Loucy (cell line): ENCODE results near the gene ZFP1.
"Not testable (repeated sequence)": the region's sequence is repeated elsewhere in the genome, so short reads cannot be mapped to it uniquely, and the experiment has no call there.

Experiments
- H2AFZ ChIP-seq: fragments of 200-600 bp; sonication (generic); 2 replicates; pipeline ENCODE4 v1.6.0; 2016; ENCODE audit warnings: antibody characterized with exemption, mild to moderate bottlenecking, low read length, moderate library complexity
- H3F3A ChIP-seq: fragments of 200-600 bp; 2 replicates; pipeline ENCODE4 v1.6.0; 2016; ENCODE audit warnings: antibody characterized with exemption, low read depth, mild to moderate bottlenecking
- H3K27me3 ChIP-seq: fragments of 200-600 bp; sonication (generic); 2 replicates; pipeline ENCODE4 v1.6.1; 2014; ENCODE audit warnings: low read length, mild to moderate bottlenecking; ENCODE audit not compliant: insufficient read depth, poor library complexity, severe bottlenecking
- H3K36me3 ChIP-seq: fragments of 200-600 bp; sonication (generic); 2 replicates; pipeline ENCODE4 v1.6.1; 2016; ENCODE audit warnings: low read length; ENCODE audit not compliant: insufficient read depth
- H3K4me1 ChIP-seq: fragments of 200-600 bp; sonication (generic); 2 replicates; pipeline ENCODE4 v1.5.1; 2014; ENCODE audit warnings: low read length, mild to moderate bottlenecking; ENCODE audit not compliant: insufficient read depth, poor library complexity, severe bottlenecking
- H3K4me2 ChIP-seq: fragments of 200-600 bp; sonication (generic); 2 replicates; pipeline ENCODE4 v1.6.0; 2014; ENCODE audit warnings: antibody characterized with exemption, low read length, low read depth, mild to moderate bottlenecking; ENCODE audit not compliant: poor library complexity, severe bottlenecking
- H3K4me3 ChIP-seq: fragments of 200-600 bp; sonication (generic); 2 replicates; pipeline ENCODE4 v1.5.1; 2014; ENCODE audit warnings: low read length, mild to moderate bottlenecking, mixed read lengths; ENCODE audit not compliant: poor library complexity, severe bottlenecking
- H3K79me2 ChIP-seq: fragments of 200-600 bp; sonication (generic); 2 replicates; pipeline ENCODE4 v1.6.1; 2014; ENCODE audit warnings: low read length; ENCODE audit not compliant: insufficient read depth
- H3K9ac ChIP-seq: fragments of 200-600 bp; sonication (generic); 2 replicates; pipeline ENCODE4 v1.6.0; 2014; ENCODE audit warnings: mild to moderate bottlenecking, low read depth, low read length, moderate library complexity; ENCODE audit not compliant: poor library complexity, severe bottlenecking
- H3K9me2 ChIP-seq: fragments of 200-600 bp; sonication (generic); replicated peaks from 2 replicates; pipeline ENCODE4 v1.6.1; 2016; ENCODE audit warnings: low read depth, low read length, mixed read lengths
- H3K9me3 ChIP-seq: fragments of 200-600 bp; sonication (generic); 2 replicates; pipeline ENCODE4 v1.6.1; 2014; ENCODE audit warnings: mild to moderate bottlenecking, antibody characterized with exemption, low read length, low read depth; ENCODE audit not compliant: insufficient read depth
- H4K20me1 ChIP-seq: fragments of 200-600 bp; sonication (generic); 2 replicates; pipeline ENCODE4 v1.6.0; 2014; ENCODE audit warnings: antibody characterized with exemption, low read length, mild to moderate bottlenecking; ENCODE audit not compliant: insufficient read depth, poor library complexity, severe bottlenecking
- EZH2phosphoT487 ChIP-seq: fragments of 200-600 bp; IDR thresholded peaks from 2 replicates; pipeline ENCODE4 v1.6.1; 2018; ENCODE audit warnings: antibody characterized with exemption, mild to moderate bottlenecking, moderate library complexity, borderline replicate concordance
- TF ChIP-seq, protein P1 (sequence below): fragments of 200-600 bp; sonication (generic); conservative IDR thresholded peaks from 2 replicates; pipeline ENCODE4 v1.5.1; 2014; ENCODE audit warnings: mild to moderate bottlenecking, antibody characterized with exemption, low read length

ZFP1 gene

DNA sequence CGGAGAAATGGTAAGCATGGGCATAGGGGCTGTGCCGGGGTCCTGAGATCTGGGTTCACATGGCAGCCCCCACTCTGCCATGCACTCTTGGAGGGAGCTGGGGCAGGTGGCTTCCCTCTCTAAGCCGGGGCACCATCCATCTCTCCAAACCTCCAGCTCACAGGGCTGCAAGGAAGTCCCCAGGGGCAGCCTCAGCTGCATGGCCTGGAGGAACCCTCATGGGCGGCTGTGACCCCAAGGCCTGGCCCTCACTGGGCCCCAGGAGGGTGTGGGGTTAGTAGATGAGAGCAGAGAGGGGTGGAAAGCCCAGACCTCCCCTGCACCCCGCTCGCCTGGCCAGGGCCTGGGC lies 56.1 kb downstream of the ZFP1 start:
- H3K9me2 ChIP-seq = no peaks in the 10 kb centered on the region

DNA sequence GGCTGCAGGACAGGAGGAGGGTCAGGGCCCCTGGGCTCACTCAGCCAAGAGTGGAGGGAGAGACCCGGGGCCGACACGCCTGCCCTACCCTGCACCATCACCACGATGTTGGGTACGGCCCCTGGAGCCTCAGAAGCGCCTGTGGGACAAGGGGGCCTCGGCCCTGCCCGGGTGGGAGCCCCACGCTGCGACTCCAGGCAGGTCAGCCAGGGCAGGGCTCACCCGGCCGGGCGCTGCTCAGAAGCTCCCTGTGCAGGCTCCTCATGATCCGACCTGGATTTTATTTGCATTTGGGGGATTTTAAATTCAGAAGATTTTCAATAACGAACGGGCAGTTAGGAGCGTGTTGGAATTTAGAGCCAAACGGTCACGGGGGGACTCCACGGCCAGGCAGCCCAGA lies 56.6 kb downstream of the ZFP1 start:
- not testable (repeated sequence) for H3K4me2 ChIP-seq, H3K79me2 ChIP-seq, H3K9me3 ChIP-seq, H3K9ac ChIP-seq, H4K20me1 ChIP-seq, H2AFZ ChIP-seq, H3K27me3 ChIP-seq, H3K9me2 ChIP-seq, H3K4me1 ChIP-seq, H3F3A ChIP-seq, H3K36me3 ChIP-seq, H3K4me3 ChIP-seq

More for the DNA sequence above, 56.1 kb downstream of the ZFP1 start:
- H3K9me3 ChIP-seq = no peaks in the 10 kb centered on the region
- no peak overlapping the region for H3K9ac ChIP-seq
- H3K4me2 ChIP-seq = no peak overlapping the region
- H2AFZ ChIP-seq = no peak overlapping the region
- H3K4me3 ChIP-seq = no peak overlapping the region
- no peaks in the 10 kb centered on the region for H4K20me1 ChIP-seq
- H3K36me3 ChIP-seq = no peaks in the 10 kb centered on the region
- H3K79me2 ChIP-seq = no peaks in the 10 kb centered on the region
- H3F3A ChIP-seq = no peaks in the 10 kb centered on the region
- no peaks in the 10 kb centered on the region for H3K27me3 ChIP-seq
- H3K4me1 ChIP-seq = no peaks in the 10 kb centered on the region
- no peak for TF ChIP-seq EZH2phosphoT487
- TF ChIP-seq, protein P1, sequence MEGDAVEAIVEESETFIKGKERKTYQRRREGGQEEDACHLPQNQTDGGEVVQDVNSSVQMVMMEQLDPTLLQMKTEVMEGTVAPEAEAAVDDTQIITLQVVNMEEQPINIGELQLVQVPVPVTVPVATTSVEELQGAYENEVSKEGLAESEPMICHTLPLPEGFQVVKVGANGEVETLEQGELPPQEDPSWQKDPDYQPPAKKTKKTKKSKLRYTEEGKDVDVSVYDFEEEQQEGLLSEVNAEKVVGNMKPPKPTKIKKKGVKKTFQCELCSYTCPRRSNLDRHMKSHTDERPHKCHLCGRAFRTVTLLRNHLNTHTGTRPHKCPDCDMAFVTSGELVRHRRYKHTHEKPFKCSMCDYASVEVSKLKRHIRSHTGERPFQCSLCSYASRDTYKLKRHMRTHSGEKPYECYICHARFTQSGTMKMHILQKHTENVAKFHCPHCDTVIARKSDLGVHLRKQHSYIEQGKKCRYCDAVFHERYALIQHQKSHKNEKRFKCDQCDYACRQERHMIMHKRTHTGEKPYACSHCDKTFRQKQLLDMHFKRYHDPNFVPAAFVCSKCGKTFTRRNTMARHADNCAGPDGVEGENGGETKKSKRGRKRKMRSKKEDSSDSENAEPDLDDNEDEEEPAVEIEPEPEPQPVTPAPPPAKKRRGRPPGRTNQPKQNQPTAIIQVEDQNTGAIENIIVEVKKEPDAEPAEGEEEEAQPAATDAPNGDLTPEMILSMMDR = no peak

DNA sequence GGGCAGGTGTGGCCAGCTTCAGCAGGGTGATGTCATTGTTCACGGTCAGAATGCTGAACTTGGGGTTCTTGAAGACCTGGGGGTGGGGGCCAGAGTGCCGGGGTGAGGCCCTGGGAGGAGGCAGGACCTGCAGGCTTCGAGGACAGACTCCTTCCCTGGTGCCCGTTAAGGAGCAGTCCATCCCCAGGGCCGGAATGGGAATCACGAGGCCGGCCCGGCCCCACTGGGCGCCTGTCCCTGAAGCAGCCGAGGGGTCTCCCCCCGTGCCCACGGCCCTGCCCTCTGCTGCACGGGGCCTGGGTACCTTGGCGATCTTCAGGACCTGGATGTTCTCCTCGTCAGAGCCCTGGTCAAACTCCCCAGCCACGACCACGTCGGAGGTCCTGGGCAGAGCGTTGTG lies 57.1 kb downstream of the ZFP1 start:
- not testable (repeated sequence) for H3K27me3 ChIP-seq, H3K4me3 ChIP-seq, H3K9ac ChIP-seq, H3K79me2 ChIP-seq, H3K4me1 ChIP-seq, H3K9me2 ChIP-seq, H3K36me3 ChIP-seq, H3K9me3 ChIP-seq, H3K4me2 ChIP-seq, H3F3A ChIP-seq, H4K20me1 ChIP-seq, H2AFZ ChIP-seq

DNA sequence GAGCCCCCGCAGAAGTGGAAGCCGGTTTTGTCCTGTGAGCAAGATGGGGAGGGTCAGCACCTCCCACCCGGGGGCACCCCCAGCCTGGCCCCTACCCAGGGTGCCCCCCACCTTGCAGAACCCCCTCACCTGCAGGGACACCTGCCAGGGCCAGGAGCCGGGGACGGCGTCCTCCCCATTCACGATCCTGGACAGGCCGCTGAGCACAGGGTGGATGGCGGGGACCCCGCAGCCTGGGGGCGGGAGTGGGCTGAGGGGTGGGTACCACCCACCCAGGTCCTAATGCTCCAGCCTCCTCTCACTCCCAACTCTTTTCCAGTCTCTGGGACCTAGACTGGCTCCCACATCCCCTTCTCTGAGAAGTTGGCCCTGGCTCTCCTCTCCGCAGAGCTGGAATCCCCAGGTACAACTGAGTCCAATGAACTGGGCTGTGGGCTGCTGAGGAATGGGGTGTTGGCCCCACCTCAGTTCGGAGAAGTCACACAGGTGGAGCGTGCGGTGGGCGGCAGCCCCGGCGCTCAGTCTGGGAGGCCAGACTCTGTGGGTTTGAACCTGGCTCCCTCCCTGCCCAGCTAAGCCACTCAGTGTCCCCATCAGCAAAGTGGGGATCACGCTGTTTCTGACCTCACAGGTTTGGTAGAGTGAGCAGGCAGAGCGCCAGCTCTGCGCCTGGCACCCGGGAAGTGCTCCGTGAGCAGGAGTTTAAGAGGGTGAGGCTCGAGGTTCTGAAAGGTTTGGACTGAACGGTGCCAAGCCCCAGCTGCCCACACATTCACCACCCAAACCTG lies 57.8 kb downstream of the ZFP1 start:
- H3F3A ChIP-seq, H4K20me1 ChIP-seq, H3K4me1 ChIP-seq, H3K9ac ChIP-seq, H3K36me3 ChIP-seq, H3K4me3 ChIP-seq, H3K4me2 ChIP-seq, H3K9me2 ChIP-seq, H3K27me3 ChIP-seq, H3K9me3 ChIP-seq, H3K79me2 ChIP-seq, H2AFZ ChIP-seq: not testable (repeated sequence)
